Measurements from ENCODE around the gene ZIC4. TPM values are rescaled to one million over a fixed set of nuclear protein-coding genes. Genes with fewer than 3 reads are reported as not detected.

The ZIC4 gene
- total and polyA plus RNA-seq, 3 donors from 2014 or later: 0.06 to 0.55 (median 0.31) TPM

GRCh38 chr3:147351301-147351700 is 55.0 kb downstream of the ZIC4 start:
- intact Hi-C loops (cut with DNase I; ENCODE audit: low total_unique reads): no loop called here
- Histone ChIP-seq H3K36me3 (ENCODE audit: low read depth, missing control alignments) (no peaks in the 10 kb centered on the region), H3K27me3 (no peaks in the 10 kb centered on the region), H3K9me3 (no peaks in the 10 kb centered on the region), H3K27ac (no peak overlapping the region), H3K4me3 (no peak overlapping the region), H3K4me1 (no peaks in the 10 kb centered on the region)
- TF ChIP-seq, protein P1, sequence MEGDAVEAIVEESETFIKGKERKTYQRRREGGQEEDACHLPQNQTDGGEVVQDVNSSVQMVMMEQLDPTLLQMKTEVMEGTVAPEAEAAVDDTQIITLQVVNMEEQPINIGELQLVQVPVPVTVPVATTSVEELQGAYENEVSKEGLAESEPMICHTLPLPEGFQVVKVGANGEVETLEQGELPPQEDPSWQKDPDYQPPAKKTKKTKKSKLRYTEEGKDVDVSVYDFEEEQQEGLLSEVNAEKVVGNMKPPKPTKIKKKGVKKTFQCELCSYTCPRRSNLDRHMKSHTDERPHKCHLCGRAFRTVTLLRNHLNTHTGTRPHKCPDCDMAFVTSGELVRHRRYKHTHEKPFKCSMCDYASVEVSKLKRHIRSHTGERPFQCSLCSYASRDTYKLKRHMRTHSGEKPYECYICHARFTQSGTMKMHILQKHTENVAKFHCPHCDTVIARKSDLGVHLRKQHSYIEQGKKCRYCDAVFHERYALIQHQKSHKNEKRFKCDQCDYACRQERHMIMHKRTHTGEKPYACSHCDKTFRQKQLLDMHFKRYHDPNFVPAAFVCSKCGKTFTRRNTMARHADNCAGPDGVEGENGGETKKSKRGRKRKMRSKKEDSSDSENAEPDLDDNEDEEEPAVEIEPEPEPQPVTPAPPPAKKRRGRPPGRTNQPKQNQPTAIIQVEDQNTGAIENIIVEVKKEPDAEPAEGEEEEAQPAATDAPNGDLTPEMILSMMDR (IDR thresholded peaks at IDR 0.05): no peak
- no peak for TF ChIP-seq POLR2A (IDR thresholded peaks at IDR 0.05)
- 30 to 38% methylated on average over 2 of the region's 2 CpGs for WGBS, 2 donors
- DNase-seq: no peak

DNA sequence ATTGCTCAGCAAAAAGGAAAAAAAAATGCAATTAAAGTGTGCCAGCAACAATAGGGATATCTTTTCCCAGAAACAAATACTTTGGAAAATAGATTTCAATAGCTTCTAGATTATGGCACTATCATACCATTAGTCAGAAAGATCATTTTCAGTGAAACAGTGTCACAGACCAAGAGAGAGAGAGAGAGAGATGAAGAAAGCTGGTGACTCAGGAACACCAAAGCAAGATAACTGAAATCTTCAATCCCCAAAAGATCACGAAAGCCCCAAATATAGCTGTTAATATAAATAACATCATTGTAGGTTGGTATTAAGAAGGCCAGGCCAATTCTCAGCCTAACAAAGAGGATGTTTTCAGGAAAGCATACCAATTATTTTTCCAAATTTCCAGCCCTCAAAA is 57.4 kb downstream of the ZIC4 start:
- no peak overlapping the region for H3K27ac ChIP-seq
- no peaks in the 10 kb centered on the region for H3K36me3 ChIP-seq (ENCODE audit: low read depth, missing control alignments)
- H3K4me1 ChIP-seq: no peaks in the 10 kb centered on the region
- H3K4me3 ChIP-seq: no peak overlapping the region
- H3K27me3 ChIP-seq: no peaks in the 10 kb centered on the region
- 84 to 96% methylated on average over 1 of the region's 1 CpG for WGBS, 2 donors
- no peaks in the 10 kb centered on the region for H3K9me3 ChIP-seq
- TF ChIP-seq POLR2A (IDR thresholded peaks at IDR 0.05): no peak
- TF ChIP-seq, protein P1 (IDR thresholded peaks at IDR 0.05): no peak
- intact Hi-C loops (cut with DNase I; ENCODE audit: low total_unique reads): no loop called here
- DNase-seq: no peak

DNA sequence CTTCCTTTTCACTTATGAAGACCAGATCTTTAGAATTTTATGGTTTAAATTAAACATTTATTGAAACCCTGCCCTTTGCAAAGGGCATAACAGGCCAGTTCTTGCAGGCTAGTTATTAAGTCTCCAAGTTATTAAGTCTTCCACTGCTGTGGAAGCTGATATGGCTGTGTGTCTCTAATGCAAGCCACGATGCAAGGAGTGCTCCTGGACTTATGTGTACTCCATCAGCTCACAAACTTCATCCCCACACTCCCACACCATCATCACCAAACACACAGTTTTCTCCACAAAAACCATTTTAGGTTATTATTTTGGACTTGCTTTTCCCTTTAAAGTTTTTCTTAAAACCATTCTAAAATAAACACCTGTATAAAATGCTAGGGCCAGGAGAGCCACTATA is 62.4 kb downstream of the ZIC4 start:
- Histone ChIP-seq H3K4me1 (no peaks in the 10 kb centered on the region), H3K9me3 (no peaks in the 10 kb centered on the region), H3K36me3 (ENCODE audit: low read depth, missing control alignments) (no peaks in the 10 kb centered on the region), H3K4me3 (no peak overlapping the region), H3K27ac (no peak overlapping the region), H3K27me3 (no peaks in the 10 kb centered on the region)
- intact Hi-C loops (cut with DNase I; ENCODE audit: low total_unique reads): no loop called here
- whole genome bisulfite sequencing, 2 donors: 75 to 79% methylated on average over 1 of the region's 1 CpG
- TF ChIP-seq POLR2A (IDR thresholded peaks at IDR 0.05): no peak
- TF ChIP-seq, protein P1 (IDR thresholded peaks at IDR 0.05): no peak
- no peak for DNase-seq

- Histone ChIP-seq H3K27ac (no peak overlapping the region), H3K36me3 (ENCODE audit: low read depth, missing control alignments) (no peaks in the 10 kb centered on the region), H3K4me1 (no peaks in the 10 kb centered on the region), H3K4me3 (no peak overlapping the region), H3K9me3 (no peaks in the 10 kb centered on the region), H3K27me3 (no peaks in the 10 kb centered on the region)
- no peak for TF ChIP-seq POLR2A (IDR thresholded peaks at IDR 0.05)
- TF ChIP-seq, protein P1 (IDR thresholded peaks at IDR 0.05): no peak
- intact Hi-C loops (cut with DNase I; ENCODE audit: low total_unique reads): no loop called here
- 49 to 63% methylated on average over 2 of the region's 2 CpGs for WGBS, 2 donors
- no peak for DNase-seq
These were observed 64.6 kb downstream of the ZIC4 start for GRCh38 chr3:147341727-147342126.

DNA sequence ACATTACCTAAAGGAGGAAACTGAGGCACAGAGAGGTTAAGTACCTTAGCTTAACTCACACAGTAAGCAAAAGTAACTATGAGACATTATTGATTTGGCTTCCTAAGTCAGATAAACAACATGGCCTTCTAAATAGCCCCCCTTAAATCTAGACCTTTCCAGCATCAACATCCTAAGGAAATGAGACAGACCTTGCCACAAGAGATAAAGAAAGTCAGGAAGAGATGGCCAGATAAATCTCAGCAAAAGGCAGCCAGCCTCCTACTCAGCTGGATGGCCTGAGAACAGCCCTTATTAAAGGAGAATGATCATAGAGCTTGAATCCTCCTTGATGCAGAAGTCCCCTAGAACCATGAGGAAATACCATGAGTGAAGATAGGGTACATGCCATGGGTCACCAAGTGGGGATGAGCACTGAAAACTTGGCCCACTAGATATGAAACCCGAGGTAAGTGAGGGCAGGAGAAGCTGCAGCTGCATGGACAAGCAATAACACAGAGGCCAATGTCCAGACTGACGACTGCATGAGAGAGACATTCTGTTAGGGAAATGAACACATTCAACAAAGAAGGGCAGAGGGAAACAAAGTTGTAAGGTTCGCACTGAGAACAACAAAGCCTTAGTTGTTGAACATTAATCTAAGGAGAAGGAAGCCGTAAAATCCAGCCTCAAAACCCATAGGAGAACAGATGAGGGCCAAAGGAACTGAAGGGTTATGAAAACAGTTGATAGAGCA is 69.6 kb downstream of the ZIC4 start:
- Histone ChIP-seq H3K9me3 (no peaks in the 10 kb centered on the region), H3K27me3 (no peaks in the 10 kb centered on the region), H3K4me1 (no peaks in the 10 kb centered on the region), H3K4me3 (no peak overlapping the region), H3K27ac (no peak overlapping the region), H3K36me3 (ENCODE audit: low read depth, missing control alignments) (no peaks in the 10 kb centered on the region)
- no peak for DNase-seq
- 51 to 61% methylated on average over 4 of the region's 4 CpGs for WGBS, 2 donors
- TF ChIP-seq, protein P1 (IDR thresholded peaks at IDR 0.05): no peak
- TF ChIP-seq POLR2A (IDR thresholded peaks at IDR 0.05): no peak
- intact Hi-C loops (cut with DNase I; ENCODE audit: low total_unique reads): no loop called here
